ENCODE data around the gene KLHL8. TPM values are rescaled to one million over a fixed set of nuclear protein-coding genes. Genes with fewer than 3 reads are reported as not detected.

The KLHL8 gene
- total RNA-seq, 1 experiment from 2014 or later, result 7.5 TPM

DNA sequence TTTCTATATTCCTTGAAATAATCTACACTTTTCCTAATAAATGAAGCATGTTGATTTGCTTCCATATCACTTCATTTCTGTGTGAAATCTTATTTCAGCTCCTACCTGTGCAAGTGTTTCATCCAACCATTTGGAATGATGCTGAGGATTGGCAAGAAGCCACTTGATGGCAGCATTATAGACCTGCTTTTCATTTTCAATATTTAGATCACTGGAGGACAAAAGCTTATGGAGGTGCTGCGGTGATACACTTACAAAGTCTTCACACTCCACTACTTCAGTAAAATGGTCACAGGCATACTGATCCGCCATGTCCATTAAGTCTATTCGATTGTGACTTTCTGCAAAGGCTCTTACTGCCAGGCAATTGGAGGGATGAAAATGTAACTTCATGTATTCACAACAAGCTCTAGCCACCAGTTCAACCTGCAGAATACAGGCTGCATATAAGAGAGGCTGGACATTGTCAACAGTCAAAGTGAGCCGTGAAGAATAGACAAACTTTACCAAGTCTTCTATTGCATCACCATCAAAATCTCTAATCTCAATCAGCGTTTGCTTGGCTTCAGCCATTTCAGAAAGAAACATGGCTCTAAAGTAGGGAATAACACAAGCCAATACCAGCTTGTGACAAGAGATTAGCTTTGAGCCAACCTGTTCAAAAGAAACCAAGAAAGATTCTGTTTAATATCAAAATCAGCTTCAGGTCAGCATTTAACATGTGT lies 35.1 kb downstream of the KLHL8 start:
- H3K9me3 Mint-ChIP-seq, result no peaks in the 10 kb centered on the region; a peak in 1 of 5 replicates
- no peak overlapping the region for H3K27ac Mint-ChIP-seq

More for the DNA sequence above, 35.1 kb downstream of the KLHL8 start:
- no peaks in the 10 kb centered on the region for H4K20me1 ChIP-seq (ENCODE audit: control insufficient read depth, insufficient read depth, insufficient read length)
- H3K14ac ChIP-seq (ENCODE audit: insufficient read depth, low read length), result no peak overlapping the region
- H2AFZ ChIP-seq (ENCODE audit: low read length), result no peak overlapping the region
- no peak overlapping the region for H2BK12ac ChIP-seq (ENCODE audit: insufficient read length, low read depth, low read length)
- H3K23me2 ChIP-seq (ENCODE audit: insufficient read length, low read depth, low read length, poor library complexity, severe bottlenecking), result no peaks in the 10 kb centered on the region
- no peak overlapping the region for H3K4ac ChIP-seq (ENCODE audit: low read depth, low read length)
- H3K23ac ChIP-seq (ENCODE audit: insufficient read length, low read depth, low read length), result no peak overlapping the region
- no peak overlapping the region for H3K18ac ChIP-seq (ENCODE audit: insufficient read length, low read depth, low read length)
- H3K79me1 ChIP-seq (ENCODE audit: insufficient read depth, low read depth, low read length, poor library complexity, severe bottlenecking), result no peaks in the 10 kb centered on the region
- no peak overlapping the region for H3K27ac ChIP-seq (ENCODE audit: insufficient read length, low read depth, low read length)
- WGBS (ENCODE audit: extremely low coverage, insufficient read length, low lambda C conversion rate), result no CpG with 5 or more reads among the region's 5 CpGs
- H3K27me3 Mint-ChIP-seq (ENCODE audit: low read depth), result no peaks in the 10 kb centered on the region
- no peak overlapping the region for H2BK120ac ChIP-seq (ENCODE audit: low read depth, low read length, poor library complexity, severe bottlenecking)
- no peak overlapping the region for H2BK20ac ChIP-seq (ENCODE audit: low read depth, low read length, poor library complexity, severe bottlenecking)
- H2AK5ac ChIP-seq (ENCODE audit: insufficient read length, low read length), result no peak overlapping the region
- H3K27me3 ChIP-seq (ENCODE audit: insufficient read depth, low read length), result no peaks in the 10 kb centered on the region
- no peak for DNase-seq
- H3K36me3 Mint-ChIP-seq (ENCODE audit: insufficient read depth in 1 of 3, low read depth in 3 of 3), result peaks cover 0 to 2% (median 0%) of the 10 kb centered on the region in 3 experiments; a peak in 1 of 7 replicates
- H3K4me2 ChIP-seq (ENCODE audit: insufficient read depth, insufficient read length, low read length), result no peak overlapping the region
- H4K91ac ChIP-seq (ENCODE audit: insufficient read length, low read depth, low read length), result no peak overlapping the region
- H3T11ph ChIP-seq (ENCODE audit: low read length), result no peak overlapping the region
- no peaks in the 10 kb centered on the region for H3K9me3 ChIP-seq (ENCODE audit: control insufficient read depth, low read depth, low read length)
- H3K4me1 ChIP-seq (ENCODE audit: insufficient read depth, low read length), result no peaks in the 10 kb centered on the region
- H3K9ac ChIP-seq (ENCODE audit: extremely low read depth, insufficient read length, low read length), result no peak overlapping the region
- no peak overlapping the region for H2BK5ac ChIP-seq (ENCODE audit: insufficient read length, low read length)
- H3K56ac ChIP-seq (ENCODE audit: insufficient read length, low read depth, low read length), result no peak overlapping the region
- no peak overlapping the region for H4K8ac ChIP-seq (replicated peaks; ENCODE audit: insufficient read length, low read depth, low read length)
- no peak overlapping the region for H3K4me3 Mint-ChIP-seq
- H4K5ac ChIP-seq (ENCODE audit: insufficient read length, low read depth, low read length), result no peak overlapping the region
- TF ChIP-seq, protein P1, sequence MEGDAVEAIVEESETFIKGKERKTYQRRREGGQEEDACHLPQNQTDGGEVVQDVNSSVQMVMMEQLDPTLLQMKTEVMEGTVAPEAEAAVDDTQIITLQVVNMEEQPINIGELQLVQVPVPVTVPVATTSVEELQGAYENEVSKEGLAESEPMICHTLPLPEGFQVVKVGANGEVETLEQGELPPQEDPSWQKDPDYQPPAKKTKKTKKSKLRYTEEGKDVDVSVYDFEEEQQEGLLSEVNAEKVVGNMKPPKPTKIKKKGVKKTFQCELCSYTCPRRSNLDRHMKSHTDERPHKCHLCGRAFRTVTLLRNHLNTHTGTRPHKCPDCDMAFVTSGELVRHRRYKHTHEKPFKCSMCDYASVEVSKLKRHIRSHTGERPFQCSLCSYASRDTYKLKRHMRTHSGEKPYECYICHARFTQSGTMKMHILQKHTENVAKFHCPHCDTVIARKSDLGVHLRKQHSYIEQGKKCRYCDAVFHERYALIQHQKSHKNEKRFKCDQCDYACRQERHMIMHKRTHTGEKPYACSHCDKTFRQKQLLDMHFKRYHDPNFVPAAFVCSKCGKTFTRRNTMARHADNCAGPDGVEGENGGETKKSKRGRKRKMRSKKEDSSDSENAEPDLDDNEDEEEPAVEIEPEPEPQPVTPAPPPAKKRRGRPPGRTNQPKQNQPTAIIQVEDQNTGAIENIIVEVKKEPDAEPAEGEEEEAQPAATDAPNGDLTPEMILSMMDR (conservative IDR thresholded peaks at IDR 0.05), result no peak
- no peaks in the 10 kb centered on the region for H3K79me2 ChIP-seq (ENCODE audit: insufficient read depth, low read length)
- H3K4me1 Mint-ChIP-seq, result peaks cover 0 to 3% of the 10 kb centered on the region in 2 experiments; a peak in 2 of 4 replicates
- H2BK15ac ChIP-seq (ENCODE audit: low read depth, low read length), result no peak overlapping the region
